HCT116 (cell line): ENCODE measurements around the gene PTPRJ. TPM values are rescaled to one million over a fixed set of nuclear protein-coding genes. Genes with fewer than 3 reads are reported as not detected.

Source experiments
- ATAC-seq: fragments of 200-7000 bp; cut with Tn5 transposase; 2 replicates; pipeline ENCODE4 v1.9.1; 2020; ENCODE audit warnings: mild to moderate bottlenecking, moderate library complexity
- BruUV-seq: library from RNA; stranded (reverse); fragments of 400-500 nt; replicated peaks from 2 replicates; lab custom pipeline; 2021; lab: Mats Ljungman, UMichigan
- CTCF ChIA-PET: fragments of 300-600 bp; sonication (Branson Sonifier 250); formaldehyde crosslinking; loops from one replicate; lab custom pipeline; 2021; ENCODE audit warnings: antibody characterized with exemption; lab: Charles Lee
- POLR2A ChIA-PET: fragments of 300-600, 350-600 bp; sonication (Branson Sonifier 250); formaldehyde crosslinking; loops from one replicate; lab custom pipeline; 2021; ENCODE audit warnings: antibody characterized with exemption; lab: Charles Lee
- RAD21 ChIA-PET, 2 experiments: fragments of 300-600 bp; sonication (Branson Sonifier 250); formaldehyde crosslinking; loops; one replicate each; lab custom pipeline; 2023; ENCODE audit warnings: low total read pairs in 2 of 2; ENCODE audit not compliant: uncharacterized antibody in 2 of 2, unreplicated experiment in 2 of 2, low non-redundant PET in 1 of 2; lab: Charles Lee
- DNase-seq: peaks from one replicate; pipeline ENCODE4 v3.0.0-alpha.2; 2010; ENCODE audit warnings: low read depth, low spot score
- H2AFZ ChIP-seq: fragments of 200-600 bp; shearing (Covaris generic), sonication (generic); 2 replicates; pipeline ENCODE4 v1.6.1; 2017; ENCODE audit warnings: low read depth, mixed run types, mixed read lengths, antibody characterized with exemption, low read length; ENCODE audit not compliant: poor library complexity, severe bottlenecking
- H3K27ac ChIP-seq: 2 replicates; pipeline ENCODE4 v1.5.1; 2012; ENCODE audit warnings: low read depth, low read length
- H3K27me3 ChIP-seq: fragments of 200-600 bp; sonication (generic); 2 replicates; pipeline ENCODE4 v1.6.1; 2016; ENCODE audit warnings: mixed run types, low read length, mixed read lengths; ENCODE audit not compliant: insufficient read depth
- H3K36me3 ChIP-seq, 2 experiments: fragments of 200-500 bp in 1 of 2; fragments of 200-600 bp in 1 of 2; sonication (Bioruptor generic) in 1 of 2; sonication (generic) in 1 of 2; 2 replicates each; pipeline versions ENCODE4 v1.5.1 to v1.6.1; 2014 to 2016; ENCODE audit warnings: low read length in 2 of 2, inconsistent platforms in 1 of 2, mixed read lengths in 1 of 2, mixed run types in 1 of 2; ENCODE audit not compliant: insufficient read depth in 2 of 2, control insufficient read depth in 1 of 2
- H3K4me1 ChIP-seq, 2 experiments: fragments of 200-600 bp in 1 of 2; sonication (generic) in 1 of 2; 2 replicates each; pipeline versions ENCODE4 v1.5.1 to v1.6.1; 2012 to 2017; ENCODE audit warnings: low read length in 2 of 2, inconsistent platforms in 1 of 2, mild to moderate bottlenecking in 1 of 2, mixed read lengths in 1 of 2, mixed run types in 1 of 2, moderate library complexity in 1 of 2; ENCODE audit not compliant: insufficient read depth in 2 of 2, control insufficient read depth in 1 of 2
- H3K4me2 ChIP-seq: fragments of 200-600 bp; sonication (generic); 2 replicates; pipeline ENCODE4 v1.6.1; 2017; ENCODE audit warnings: mixed run types, low read length, mixed read lengths
- H3K4me3 ChIP-seq, 2 experiments: fragments of 200-600 bp in 1 of 2; sonication (generic) in 1 of 2; replicated peaks in 1 of 2; 2 replicates each; pipeline ENCODE4 v1.5.1; 2011 to 2016; ENCODE audit warnings: low read length in 2 of 2, control low read depth in 1 of 2, low read depth in 1 of 2, mild to moderate bottlenecking in 1 of 2, mixed read lengths in 1 of 2, mixed run types in 1 of 2
- H3K79me2 ChIP-seq: fragments of 200-600 bp; sonication (generic); 2 replicates; pipeline ENCODE4 v1.6.1; 2017; ENCODE audit warnings: mild to moderate bottlenecking, mixed run types, low read length, moderate library complexity, mixed read lengths; ENCODE audit not compliant: insufficient read depth
- H3K9ac ChIP-seq: fragments of 200-600 bp; sonication (generic); 2 replicates; pipeline ENCODE4 v1.6.1; 2016; ENCODE audit warnings: low read length, mixed read lengths
- H3K9me2 ChIP-seq: fragments of 200-600 bp; sonication (generic), shearing (Covaris generic); 2 replicates; pipeline ENCODE4 v1.6.1; 2017; ENCODE audit warnings: mixed run types, mild to moderate bottlenecking, moderate library complexity; ENCODE audit not compliant: insufficient read depth
- H3K9me3 ChIP-seq, 2 experiments: fragments of 200-500 bp in 1 of 2; fragments of 200-600 bp in 1 of 2; sonication (Bioruptor generic) in 1 of 2; sonication (generic) in 1 of 2; 2 replicates each; pipeline ENCODE4 v1.6.1; 2014 to 2017; ENCODE audit warnings: low read length in 2 of 2, mixed read lengths in 2 of 2, inconsistent platforms in 1 of 2, low read depth in 1 of 2, mild to moderate bottlenecking in 1 of 2, mixed run types in 1 of 2, moderate library complexity in 1 of 2; ENCODE audit not compliant: control insufficient read depth in 1 of 2, insufficient read depth in 1 of 2
- H4K20me1 ChIP-seq: fragments of 200-600 bp; sonication (generic), shearing (Covaris generic); 2 replicates; pipeline ENCODE4 v1.6.1; 2017; ENCODE audit warnings: mixed run types, mild to moderate bottlenecking, moderate library complexity; ENCODE audit not compliant: insufficient read depth
- CBX3 ChIP-seq: IDR thresholded peaks from 2 replicates; pipeline ENCODE4 v1.6.1; 2012; ENCODE audit warnings: low read depth
- CEBPB ChIP-seq: IDR thresholded peaks from 2 replicates; pipeline ENCODE4 v1.6.1; 2012; ENCODE audit warnings: low read depth
- CTCF ChIP-seq, 3 experiments: fragments of 200-600 bp in 1 of 3; sonication (generic) in 1 of 3; IDR thresholded peaks in 2 of 3; conservative IDR thresholded peaks in 1 of 3; 2 replicates each; pipeline ENCODE4 v1.5.1; 2012 to 2017; ENCODE audit warnings: low read depth in 2 of 3, low read length in 2 of 3, antibody characterized with exemption in 1 of 3, borderline replicate concordance in 1 of 3, control low read depth in 1 of 3, mild to moderate bottlenecking in 1 of 3, mixed read lengths in 1 of 3, mixed run types in 1 of 3, moderate library complexity in 1 of 3; ENCODE audit not compliant: insufficient read depth in 1 of 3
- EGR1 ChIP-seq: IDR thresholded peaks from 2 replicates; pipeline ENCODE4 v1.6.1; 2012; ENCODE audit warnings: low read depth
- ELF1 ChIP-seq: IDR thresholded peaks from 2 replicates; pipeline ENCODE4 v1.6.1; 2012; ENCODE audit warnings: low read depth, borderline replicate concordance
- EZH2 ChIP-seq: fragments of 200-600 bp; sonication (generic); IDR thresholded peaks from 2 replicates; pipeline ENCODE4 v1.6.1; 2017; ENCODE audit warnings: antibody characterized with exemption, mixed run types
- JUND ChIP-seq: IDR thresholded peaks from 2 replicates; pipeline ENCODE4 v1.6.1; 2012
- MAX ChIP-seq: IDR thresholded peaks from 2 replicates; pipeline ENCODE4 v1.6.1; 2012
- POLR2A ChIP-seq: IDR thresholded peaks from 2 replicates; pipeline ENCODE4 v1.7.0; 2011; ENCODE audit warnings: borderline replicate concordance; ENCODE audit not compliant: insufficient read depth, insufficient read length; ENCODE audit errors: extremely low read depth
- POLR2AphosphoS5 ChIP-seq: IDR thresholded peaks from 2 replicates; pipeline ENCODE4 v1.6.1; 2011; ENCODE audit warnings: mild to moderate bottlenecking, low read depth, low read length, moderate library complexity
- RAD21 ChIP-seq: IDR thresholded peaks from 2 replicates; pipeline ENCODE4 v1.6.1; 2012; ENCODE audit warnings: low read depth, mild to moderate bottlenecking
- REST ChIP-seq: IDR thresholded peaks from 2 replicates; pipeline ENCODE4 v1.6.1; 2012; ENCODE audit warnings: low read depth
- SIN3A ChIP-seq: IDR thresholded peaks from 2 replicates; pipeline ENCODE4 v1.6.1; 2012; ENCODE audit warnings: low read depth
- SP1 ChIP-seq: IDR thresholded peaks from 2 replicates; pipeline ENCODE4 v1.6.1; 2012; ENCODE audit warnings: low read depth
- TCF7L2 ChIP-seq: IDR thresholded peaks from 2 replicates; pipeline ENCODE4 v1.7.0; 2011; ENCODE audit warnings: borderline replicate concordance, inconsistent platforms; ENCODE audit not compliant: insufficient read depth, insufficient read length; ENCODE audit errors: extremely low read depth
- ZBTB33 ChIP-seq: IDR thresholded peaks from 2 replicates; pipeline ENCODE4 v1.6.1; 2011; ENCODE audit warnings: mild to moderate bottlenecking, low read length, moderate library complexity; ENCODE audit not compliant: insufficient replicate concordance; ENCODE audit errors: extremely low read depth
- ZFX ChIP-seq: fragments of 450-650 bp; IDR thresholded peaks from 2 replicates; pipeline ENCODE4 v1.6.1; 2017
- intact Hi-C: fragments of 100-400 bp; cut with micrococcal nuclease; formaldehyde crosslinking; loops from 2 replicates; pipeline ENCODE4 v1.10.0; 2022
- total RNA-seq: library from RNA; stranded (reverse); gene quantifications from one replicate; pipeline ENCODE4 v1.2.1, GENCODE V29; 2021; ENCODE audit not compliant: unreplicated experiment

The PTPRJ gene
- total RNA-seq, 1 experiment from 2014 or later, result 19.1 TPM

- RAD21 ChIA-PET, result no interaction called here
- TF ChIP-seq EGR1 (no peak), CBX3 (no peak), POLR2AphosphoS5 (no peak), EZH2 (no peak), TCF7L2 (no peak), REST (no peak), CEBPB (no peak), SP1 (no peak), ZFX (no peak), RAD21 (no peak), ELF1 (no peak), JUND (no peak), SIN3A (no peak), MAX (no peak), ZBTB33 (no peak), POLR2A (no peak), CTCF (IDR thresholded peaks at IDR 0.05 in 2 of 3, conservative IDR thresholded peaks at IDR 0.05 in 1 of 3; ENCODE audit: borderline replicate concordance in 1 of 3, insufficient read depth in 1 of 3, low read depth in 2 of 3, low read length in 2 of 3) (no peak)
- TF ChIP-seq, all 23 proteins: peak for 0
- Histone ChIP-seq H3K79me2 (no peaks in the 10 kb centered on the region; the same call in 1 of the 2 replicates), H3K36me3 (no peaks in the 10 kb centered on the region), H3K27ac (no peak overlapping the region), H3K27me3 (no peaks in the 10 kb centered on the region), H3K9me3 (no peaks in the 10 kb centered on the region), H3K9me2 (no peaks in the 10 kb centered on the region), H2AFZ (no peak overlapping the region), H3K4me3 (no peak overlapping the region), H4K20me1 (no peaks in the 10 kb centered on the region), H3K4me1 (peaks cover 30 to 42% of the 10 kb centered on the region in 2 experiments), H3K9ac (no peak overlapping the region), H3K4me2 (peak overlapping the region; percentile 68; the same call in 1 of the 2 replicates)
- POLR2A ChIA-PET, result no interaction called here
- intact Hi-C loops, result no loop called here
- ATAC-seq, result no peak
- BruUV-seq, result no TSS peak
- CTCF ChIA-PET, result no interaction called here
- DNase-seq, result no peak
These were observed 82.3 kb downstream of the PTPRJ start for GRCh38 chr11:48062649-48063048.
